ENCODE measurements around the gene CD63.

Gene CD63

DNA sequence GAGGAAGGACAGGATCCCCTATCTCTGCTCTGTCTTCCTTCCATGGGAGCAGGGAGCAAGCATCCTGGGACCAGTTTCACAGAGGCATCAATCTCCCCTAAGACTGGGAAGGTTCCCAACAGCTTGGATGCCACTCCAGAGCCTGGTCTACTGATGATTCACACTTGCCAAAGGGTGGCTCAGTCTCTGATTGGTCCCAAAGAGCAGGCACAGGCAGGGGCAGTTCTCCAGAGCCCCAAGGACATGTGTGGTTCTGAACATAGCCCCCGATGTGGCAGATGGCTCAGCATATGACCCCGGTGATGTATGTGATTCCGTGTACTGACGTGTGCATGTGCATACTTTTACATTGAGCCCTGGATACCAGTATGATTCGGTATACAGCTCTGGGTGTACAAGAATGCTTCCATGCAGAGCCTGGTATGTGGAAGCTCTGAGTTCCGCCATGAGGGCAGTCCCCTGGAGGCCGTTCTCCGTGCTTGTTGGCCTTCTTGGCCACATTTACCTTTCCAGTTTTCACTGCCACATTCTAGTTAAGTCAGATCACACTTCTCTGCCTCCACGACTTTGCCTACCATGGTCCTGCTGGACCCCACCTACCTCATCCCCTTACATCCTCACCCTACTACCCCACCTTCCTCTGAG lies 42.3 kb downstream of the CD63 start:
- no peak for DNase-seq (ENCODE audit: low read depth)

DNA sequence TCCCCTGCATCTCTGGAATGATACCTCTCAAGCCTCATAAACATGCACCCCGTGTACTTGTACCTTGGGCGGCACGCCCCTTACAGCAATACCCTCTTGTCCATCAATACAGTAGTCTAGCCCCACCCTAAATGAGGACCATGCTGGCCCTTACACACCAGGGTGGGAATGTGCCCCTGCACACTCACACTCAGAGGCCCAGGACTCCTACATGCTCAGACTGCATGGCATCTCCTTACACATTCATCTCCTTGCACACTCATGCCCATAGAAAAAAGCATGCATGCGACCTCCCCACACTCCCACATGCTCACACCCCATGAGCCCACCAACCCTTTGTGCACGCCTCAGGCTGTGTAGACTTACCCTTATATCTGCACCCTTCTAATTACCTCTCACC lies 43.1 kb downstream of the CD63 start:
- DNase-seq (ENCODE audit: low read depth) = no peak

DNA sequence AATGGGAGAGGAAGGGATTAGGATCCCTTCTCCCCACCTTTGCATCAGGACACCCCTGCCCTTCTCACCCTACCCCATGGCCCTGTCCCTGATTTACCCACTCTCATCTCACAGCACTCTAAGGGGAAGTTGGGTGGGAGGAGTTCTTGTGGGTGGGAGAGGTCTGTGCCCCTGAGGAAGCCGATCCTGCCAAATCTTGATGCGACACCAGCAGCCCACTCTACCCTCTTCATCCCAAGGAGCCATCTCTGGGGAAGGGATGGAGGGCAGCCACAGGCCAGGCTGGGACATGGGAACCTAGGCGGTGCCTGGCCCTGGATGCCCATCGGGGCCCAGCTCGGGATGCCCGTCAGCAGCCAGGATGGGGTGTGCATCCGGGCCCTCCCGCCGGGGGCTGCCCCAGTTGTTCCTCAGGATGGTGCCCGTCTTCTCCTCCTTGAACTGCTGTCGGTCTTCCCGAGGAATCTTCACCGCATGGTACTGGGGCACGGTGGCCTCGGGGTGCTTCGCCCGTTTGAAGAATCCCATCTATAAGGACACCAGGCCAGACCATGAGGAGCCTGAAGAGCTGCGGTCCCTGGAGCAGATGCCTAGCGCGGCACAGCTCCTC lies 43.9 kb downstream of the CD63 start:
- DNase-seq (ENCODE audit: low read depth) = no peak

DNA sequence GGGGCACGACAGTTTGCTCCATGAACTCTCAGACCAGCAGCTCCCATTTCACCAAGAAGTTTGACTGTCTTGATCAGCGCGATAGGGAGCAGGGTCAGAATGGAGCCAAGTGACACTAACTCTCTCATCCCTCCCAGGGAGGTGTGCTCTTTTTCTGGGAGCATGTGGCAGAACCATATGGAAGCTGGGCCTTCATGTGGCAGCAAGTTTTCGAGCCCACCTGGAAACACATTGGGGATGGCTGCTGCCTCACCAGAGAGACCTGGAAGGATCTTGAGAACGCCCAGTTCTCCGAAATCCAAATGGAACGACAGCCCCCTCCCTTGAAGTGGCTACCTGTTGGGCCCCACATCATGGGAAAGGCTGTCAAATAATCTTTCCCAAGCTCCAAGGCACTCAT lies 45.1 kb downstream of the CD63 start:
- no peak for DNase-seq (ENCODE audit: low read depth)

DNA sequence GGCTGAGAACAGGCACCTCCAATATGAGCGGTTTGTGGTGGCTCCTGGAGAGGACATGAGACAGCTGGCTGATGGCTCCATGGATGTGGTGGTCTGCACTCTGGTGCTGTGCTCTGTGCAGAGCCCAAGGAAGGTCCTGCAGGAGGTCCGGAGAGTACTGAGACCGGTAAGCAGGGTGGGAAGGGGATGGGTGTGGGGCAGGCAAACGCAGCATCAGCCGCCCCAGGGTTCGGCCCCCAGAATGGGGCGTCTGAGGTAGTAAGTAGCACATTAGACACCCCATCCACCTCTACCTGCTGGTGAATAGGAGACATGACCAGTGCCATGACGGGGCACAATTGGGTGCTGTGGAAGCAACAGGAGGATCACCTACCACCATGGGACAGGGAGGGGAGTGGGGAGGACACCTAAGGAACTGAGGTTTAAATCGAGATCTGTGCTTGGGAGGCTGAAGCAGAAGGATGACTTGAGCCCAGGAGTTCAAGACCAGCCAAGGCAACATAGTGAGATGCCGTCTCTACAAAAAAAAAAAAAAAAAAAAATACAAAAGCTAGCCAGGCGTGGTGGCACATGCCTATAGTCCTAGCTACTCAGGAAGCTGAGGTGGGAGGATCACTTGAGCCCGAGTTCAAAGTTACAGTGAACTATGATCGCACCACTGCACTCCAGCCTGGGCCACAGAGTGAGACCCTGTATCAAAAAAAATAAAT lies 46.6 kb downstream of the CD63 start:
- DNase-seq (ENCODE audit: low read depth) = no peak

DNA sequence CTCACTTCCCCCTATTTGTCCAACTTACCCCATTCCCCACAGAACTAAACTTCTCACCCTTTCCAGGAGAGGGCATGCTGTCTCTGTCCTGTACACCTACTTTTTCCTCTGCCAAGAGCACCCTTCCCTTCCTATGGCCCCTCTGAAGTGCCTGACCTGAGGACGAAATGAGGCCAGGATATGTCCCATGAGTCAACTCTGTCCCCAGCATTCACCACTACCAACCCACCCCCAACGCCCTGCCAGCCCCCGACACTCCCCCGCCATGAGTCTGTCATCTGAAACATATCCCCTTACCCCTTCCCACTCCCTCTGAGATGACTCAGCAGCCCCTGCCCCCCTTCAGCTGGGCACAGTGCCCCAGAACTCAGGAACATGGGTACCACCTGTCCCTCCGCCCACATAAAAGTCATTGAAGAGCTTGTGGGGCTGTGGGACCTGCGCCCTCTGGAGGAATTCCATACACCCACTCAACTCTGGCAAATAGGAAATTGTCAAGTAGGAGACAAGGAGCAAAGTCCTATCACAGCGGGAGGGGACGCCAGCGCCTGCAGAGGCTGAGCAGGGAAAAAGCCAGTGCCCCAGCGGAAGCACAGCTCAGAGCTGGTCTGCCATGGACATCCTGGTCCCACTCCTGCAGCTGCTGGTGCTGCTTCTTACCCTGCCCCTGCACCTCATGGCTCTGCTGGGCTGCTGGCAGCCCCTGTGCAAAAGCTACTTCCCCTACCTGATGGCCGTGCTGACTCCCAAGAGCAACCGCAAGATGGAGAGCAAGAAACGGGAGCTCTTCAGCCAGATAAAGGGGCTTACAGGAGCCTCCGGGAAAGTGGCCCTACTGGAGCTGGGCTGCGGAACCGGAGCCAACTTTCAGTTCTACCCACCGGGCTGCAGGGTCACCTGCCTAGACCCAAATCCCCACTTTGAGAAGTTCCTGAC lies 47.4 kb downstream of the CD63 start:
- peak; percentile 33 for DNase-seq (ENCODE audit: low read depth)

DNA sequence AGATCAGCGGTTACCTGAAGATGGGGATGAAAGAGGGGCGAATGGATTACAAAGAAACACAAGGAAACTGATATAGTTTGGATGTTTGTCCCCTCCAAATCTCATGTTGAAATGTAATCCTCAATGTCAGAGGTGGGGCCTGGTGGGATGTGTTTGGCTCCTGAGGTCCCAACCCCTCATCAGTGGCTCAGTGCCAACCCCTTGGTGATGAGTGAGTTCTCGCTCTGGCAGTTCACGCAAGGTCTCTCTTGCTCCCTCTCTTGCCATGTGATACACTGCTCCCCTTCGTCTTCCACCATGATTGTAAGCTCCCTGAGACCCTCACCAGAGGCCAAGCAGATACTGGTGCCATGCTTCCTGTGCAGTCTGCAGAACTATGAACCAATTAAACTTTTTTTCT lies 49.1 kb downstream of the CD63 start:
- DNase-seq (ENCODE audit: low read depth) = no peak

DNA sequence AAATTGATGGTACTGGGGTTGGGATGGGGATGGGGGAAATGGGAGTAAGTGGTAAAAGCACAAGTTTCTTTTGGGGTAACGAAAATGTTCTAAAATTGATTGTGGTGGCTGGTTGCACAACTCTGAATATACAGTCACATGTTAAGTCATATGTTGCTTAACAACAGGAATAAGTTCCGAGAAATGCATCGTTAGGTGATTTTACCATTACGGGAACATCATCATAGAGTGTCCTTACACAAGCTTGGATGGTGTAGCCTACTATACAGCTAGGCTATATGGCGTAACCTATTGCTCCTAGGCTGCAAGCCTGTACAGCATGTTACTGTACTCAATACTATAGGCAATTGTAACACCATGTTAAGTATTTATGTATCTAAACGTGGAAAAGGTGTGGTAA lies 52.1 kb downstream of the CD63 start:
- no peak for DNase-seq (ENCODE audit: low read depth)

DNA sequence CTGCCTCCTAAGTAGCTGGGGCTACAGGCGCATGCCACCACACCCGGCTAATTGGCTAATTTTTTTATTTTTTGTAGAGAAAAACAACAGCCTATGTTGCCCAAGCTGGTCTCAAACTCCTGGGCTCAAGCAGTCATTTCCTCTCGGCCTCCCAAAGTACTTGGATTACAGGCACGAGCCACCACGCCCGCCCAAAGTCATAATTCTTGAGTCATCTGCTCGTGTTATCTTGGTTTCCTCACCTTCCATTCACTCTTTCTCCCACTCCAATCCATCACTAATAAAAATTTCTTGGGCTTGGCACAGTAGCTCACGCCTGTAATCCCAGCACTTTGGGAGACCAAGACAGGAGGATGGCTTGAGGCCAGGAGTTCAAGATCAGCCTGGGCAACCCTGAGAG lies 53.1 kb downstream of the CD63 start:
- DNase-seq (ENCODE audit: low read depth) = no peak
